Measurements from ENCODE around the gene KIF1A.

KIF1A gene

DNA sequence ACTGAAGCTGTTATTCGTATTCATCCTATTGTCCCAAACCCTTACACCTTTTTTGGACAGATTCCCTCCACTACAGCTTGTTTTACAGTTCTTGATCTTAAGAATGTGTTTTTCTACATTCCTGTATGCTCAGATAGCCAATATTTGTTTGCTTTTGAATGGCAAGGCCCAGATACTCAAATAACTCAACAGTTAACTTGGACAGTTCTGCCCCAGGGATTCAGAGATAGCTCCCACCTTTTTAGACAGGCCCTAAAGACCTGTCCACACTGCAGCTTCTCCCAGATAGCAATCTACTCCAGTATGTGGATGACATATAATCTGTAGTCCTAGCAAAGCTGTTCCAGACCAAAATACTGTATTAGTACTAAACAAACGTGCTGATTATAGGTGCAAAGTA, 41.5 kb upstream of the KIF1A start:
- TF ChIP-seq, protein P1, sequence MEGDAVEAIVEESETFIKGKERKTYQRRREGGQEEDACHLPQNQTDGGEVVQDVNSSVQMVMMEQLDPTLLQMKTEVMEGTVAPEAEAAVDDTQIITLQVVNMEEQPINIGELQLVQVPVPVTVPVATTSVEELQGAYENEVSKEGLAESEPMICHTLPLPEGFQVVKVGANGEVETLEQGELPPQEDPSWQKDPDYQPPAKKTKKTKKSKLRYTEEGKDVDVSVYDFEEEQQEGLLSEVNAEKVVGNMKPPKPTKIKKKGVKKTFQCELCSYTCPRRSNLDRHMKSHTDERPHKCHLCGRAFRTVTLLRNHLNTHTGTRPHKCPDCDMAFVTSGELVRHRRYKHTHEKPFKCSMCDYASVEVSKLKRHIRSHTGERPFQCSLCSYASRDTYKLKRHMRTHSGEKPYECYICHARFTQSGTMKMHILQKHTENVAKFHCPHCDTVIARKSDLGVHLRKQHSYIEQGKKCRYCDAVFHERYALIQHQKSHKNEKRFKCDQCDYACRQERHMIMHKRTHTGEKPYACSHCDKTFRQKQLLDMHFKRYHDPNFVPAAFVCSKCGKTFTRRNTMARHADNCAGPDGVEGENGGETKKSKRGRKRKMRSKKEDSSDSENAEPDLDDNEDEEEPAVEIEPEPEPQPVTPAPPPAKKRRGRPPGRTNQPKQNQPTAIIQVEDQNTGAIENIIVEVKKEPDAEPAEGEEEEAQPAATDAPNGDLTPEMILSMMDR (IDR thresholded peaks at IDR 0.05; ENCODE audit: low read depth, low read length): no peak
- DNase-seq (ENCODE audit: extremely low read depth, low read depth): no peak

DNA sequence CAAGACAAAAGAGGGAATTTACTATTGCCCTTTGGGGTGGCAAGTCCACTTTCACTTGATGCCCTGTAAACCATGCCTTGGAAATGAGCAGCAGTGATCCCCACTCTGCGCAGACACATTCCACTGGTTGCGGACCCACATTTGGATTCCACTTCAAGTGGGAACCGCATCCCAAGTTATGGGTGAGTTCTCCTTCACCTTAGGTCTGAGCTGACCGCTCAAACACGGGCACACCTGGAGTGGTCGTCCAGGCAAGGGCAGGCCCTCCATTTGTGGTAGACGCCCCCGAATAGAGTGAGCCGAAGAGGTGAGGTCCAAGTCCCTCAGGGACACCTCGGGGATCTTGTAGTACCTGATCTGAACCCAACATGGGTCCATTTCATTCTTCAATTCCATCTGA, 38.9 kb upstream of the KIF1A start:
- TF ChIP-seq, protein P1 (IDR thresholded peaks at IDR 0.05; ENCODE audit: low read depth, low read length): no peak
- no peak for DNase-seq (ENCODE audit: extremely low read depth, low read depth)

DNA sequence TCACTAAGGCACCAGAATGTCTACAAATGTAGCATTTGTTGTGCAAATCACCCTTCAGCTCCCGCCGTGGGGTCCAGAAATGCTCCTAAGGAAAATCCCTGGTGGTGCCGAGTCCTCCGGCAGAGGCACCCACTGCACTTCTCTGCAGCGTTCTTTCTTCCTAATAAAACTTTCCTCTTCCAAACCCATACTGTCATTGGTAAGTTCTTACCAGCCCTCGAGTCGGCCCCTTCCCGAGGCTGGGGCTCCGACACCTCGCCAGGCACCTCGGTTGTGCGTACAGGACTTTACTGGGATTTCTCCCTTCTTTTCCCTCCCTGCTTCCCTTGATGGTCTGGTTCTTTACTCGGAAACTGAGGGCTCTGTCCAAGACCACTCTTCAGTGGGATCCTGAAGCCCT, 38.3 kb upstream of the KIF1A start:
- no peak for DNase-seq (ENCODE audit: extremely low read depth, low read depth)

DNA sequence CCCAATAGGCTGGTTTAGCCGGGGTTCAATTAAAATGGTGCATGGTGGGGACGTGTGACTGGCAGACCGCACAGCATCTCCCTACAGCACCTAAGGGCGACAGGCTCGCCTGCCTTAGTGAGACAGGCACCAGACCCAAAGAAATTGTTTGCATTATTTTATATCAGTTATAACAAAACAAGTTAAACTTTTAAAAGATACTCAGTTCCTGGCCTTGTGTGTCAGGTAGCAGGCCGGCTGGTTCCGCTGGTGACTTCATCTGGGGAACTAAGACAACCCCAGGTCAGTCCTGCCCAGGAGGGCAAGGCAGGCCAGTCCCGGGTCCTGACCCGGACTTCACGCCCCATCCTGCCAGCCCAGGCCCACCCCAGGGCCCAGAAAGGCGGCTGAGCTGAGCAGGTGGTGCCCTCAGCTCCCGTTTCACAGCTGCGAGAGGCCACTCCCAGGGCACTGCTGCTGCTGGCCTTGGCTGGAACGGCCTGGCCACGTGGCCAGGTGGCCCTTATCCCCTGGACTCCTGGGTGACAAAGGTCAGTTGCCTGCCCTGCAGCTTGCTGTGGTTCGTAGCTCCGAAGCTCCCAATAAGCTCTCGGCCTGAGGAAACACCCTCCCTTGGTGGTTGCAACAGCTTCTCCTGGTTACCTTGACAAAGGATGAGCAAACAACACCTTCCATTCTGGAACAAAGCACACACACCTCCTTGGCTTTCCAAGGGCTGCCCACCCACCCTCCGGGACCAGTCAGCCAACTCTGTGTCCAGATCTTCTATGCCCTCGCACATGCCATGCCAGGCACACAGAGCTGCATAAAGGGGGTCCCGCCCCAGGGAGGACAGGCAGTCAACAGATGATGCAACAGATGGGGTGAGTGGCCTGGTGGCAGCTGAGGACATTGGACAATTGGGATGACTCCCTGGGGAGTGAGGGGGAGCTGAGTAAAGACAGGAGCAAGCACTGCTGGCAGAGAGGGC, 37.3 kb upstream of the KIF1A start:
- no peak for DNase-seq (ENCODE audit: extremely low read depth, low read depth)
- TF ChIP-seq, protein P1 (IDR thresholded peaks at IDR 0.05; ENCODE audit: low read depth, low read length): no peak

More for the DNA sequence above, 38.3 kb upstream of the KIF1A start:
- TF ChIP-seq, protein P1 (IDR thresholded peaks at IDR 0.05; ENCODE audit: low read depth, low read length): no peak

DNA sequence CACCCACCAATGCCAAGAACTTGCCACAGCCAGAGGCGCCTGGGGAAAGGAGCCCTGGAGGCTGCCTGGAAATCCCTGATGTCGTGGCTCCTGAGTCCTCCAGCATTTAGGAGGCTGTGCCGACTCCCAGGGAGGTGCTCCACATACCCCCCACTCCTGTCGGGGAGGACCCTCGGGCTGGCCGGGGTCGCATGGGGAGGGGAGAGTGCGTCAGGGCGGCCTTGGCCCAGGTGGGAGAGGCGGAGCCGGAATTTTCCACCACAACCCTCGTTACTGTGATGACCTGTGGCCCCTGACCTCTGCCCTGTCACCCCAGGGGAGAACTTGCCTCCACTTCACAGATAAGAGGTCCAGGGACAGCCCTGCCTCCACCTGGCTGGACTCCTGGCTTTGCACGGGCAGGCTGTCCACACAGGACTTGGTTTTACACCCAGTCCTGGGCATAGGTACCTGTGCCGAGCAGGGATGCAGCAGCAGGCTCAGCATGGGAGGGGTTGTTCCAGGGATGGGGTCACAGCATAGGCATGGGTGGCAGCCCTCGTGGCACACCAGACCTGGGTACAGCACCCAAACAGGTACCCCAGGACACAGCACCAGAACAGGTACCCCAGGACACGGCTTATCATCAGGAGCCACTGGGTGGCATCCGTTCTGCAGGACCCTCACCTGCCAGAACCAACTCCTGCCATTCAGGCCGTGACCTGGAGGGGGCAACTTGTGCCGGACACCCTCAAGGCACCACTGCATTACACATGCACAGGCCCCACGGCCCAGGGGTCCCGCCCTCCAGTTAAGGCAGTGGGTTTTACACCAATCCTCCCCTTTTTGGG, 36.3 kb upstream of the KIF1A start:
- no peak for DNase-seq (ENCODE audit: extremely low read depth, low read depth)
- TF ChIP-seq, protein P1 (IDR thresholded peaks at IDR 0.05; ENCODE audit: low read depth, low read length): peak; percentile 12

DNA sequence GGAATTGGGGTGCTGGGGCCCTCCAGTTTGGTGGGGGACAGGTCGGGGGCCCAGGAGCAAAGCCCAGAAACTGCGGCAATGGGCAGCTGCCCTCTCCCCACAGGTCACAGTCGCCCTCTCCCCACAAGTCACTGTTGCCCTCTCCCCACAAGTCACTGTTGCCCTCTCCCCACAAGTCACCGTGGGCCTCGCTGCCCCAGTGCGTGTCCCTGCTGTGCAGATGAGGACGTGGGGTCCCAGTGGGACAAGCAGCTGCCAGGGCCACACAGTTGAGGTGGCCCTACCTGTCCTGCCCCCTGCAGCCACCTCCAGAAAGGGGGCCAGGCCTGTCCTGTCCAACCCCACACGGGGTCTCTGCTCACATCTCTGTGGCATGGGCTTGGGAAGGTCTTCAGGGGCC, 35.7 kb upstream of the KIF1A start:
- TF ChIP-seq, protein P1 (IDR thresholded peaks at IDR 0.05; ENCODE audit: low read depth, low read length): no peak
- DNase-seq (ENCODE audit: extremely low read depth, low read depth): no peak
